Measurements from ENCODE around the gene SERP1.
A peak's percentile ranks its signal among the peaks of the same experiment; 100 is the strongest.

SERP1 gene

DNA sequence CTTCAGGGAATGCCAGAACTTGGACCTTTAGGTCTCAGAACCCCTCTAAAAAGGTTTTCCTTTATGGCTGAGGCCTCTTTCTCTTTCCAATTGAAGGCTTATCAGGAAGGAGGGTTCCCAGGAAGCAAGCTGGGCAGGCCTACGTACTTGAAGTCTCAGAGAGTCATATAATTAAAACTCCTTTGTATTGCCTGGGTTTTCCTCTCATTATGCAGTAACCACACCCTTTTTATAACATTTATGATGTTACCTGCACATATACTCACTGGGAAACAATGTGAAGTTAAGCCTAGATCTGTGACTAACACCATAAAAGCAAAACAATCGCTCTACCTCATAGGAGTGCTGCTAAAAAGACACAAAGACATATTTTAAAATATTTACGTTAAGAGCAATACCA lies 27.3 kb downstream of the SERP1 start:
- H3K4me3 ChIP-seq (replicated peaks; ENCODE audit: insufficient read depth, low read length): no peak overlapping the region
- no peaks in the 10 kb centered on the region for H3K27me3 ChIP-seq (ENCODE audit: insufficient read depth, poor library complexity, severe bottlenecking)
- H3K27ac ChIP-seq (replicated peaks): no peak overlapping the region
- no peak for DNase-seq (ENCODE audit: low read depth in 1 of 2, low spot score in 1 of 2)
- TF ChIP-seq, protein P1, sequence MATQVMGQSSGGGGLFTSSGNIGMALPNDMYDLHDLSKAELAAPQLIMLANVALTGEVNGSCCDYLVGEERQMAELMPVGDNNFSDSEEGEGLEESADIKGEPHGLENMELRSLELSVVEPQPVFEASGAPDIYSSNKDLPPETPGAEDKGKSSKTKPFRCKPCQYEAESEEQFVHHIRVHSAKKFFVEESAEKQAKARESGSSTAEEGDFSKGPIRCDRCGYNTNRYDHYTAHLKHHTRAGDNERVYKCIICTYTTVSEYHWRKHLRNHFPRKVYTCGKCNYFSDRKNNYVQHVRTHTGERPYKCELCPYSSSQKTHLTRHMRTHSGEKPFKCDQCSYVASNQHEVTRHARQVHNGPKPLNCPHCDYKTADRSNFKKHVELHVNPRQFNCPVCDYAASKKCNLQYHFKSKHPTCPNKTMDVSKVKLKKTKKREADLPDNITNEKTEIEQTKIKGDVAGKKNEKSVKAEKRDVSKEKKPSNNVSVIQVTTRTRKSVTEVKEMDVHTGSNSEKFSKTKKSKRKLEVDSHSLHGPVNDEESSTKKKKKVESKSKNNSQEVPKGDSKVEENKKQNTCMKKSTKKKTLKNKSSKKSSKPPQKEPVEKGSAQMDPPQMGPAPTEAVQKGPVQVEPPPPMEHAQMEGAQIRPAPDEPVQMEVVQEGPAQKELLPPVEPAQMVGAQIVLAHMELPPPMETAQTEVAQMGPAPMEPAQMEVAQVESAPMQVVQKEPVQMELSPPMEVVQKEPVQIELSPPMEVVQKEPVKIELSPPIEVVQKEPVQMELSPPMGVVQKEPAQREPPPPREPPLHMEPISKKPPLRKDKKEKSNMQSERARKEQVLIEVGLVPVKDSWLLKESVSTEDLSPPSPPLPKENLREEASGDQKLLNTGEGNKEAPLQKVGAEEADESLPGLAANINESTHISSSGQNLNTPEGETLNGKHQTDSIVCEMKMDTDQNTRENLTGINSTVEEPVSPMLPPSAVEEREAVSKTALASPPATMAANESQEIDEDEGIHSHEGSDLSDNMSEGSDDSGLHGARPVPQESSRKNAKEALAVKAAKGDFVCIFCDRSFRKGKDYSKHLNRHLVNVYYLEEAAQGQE (IDR thresholded peaks at IDR 0.05; ENCODE audit: insufficient replicate concordance, low read depth): no peak
- TF ChIP-seq, protein P2, sequence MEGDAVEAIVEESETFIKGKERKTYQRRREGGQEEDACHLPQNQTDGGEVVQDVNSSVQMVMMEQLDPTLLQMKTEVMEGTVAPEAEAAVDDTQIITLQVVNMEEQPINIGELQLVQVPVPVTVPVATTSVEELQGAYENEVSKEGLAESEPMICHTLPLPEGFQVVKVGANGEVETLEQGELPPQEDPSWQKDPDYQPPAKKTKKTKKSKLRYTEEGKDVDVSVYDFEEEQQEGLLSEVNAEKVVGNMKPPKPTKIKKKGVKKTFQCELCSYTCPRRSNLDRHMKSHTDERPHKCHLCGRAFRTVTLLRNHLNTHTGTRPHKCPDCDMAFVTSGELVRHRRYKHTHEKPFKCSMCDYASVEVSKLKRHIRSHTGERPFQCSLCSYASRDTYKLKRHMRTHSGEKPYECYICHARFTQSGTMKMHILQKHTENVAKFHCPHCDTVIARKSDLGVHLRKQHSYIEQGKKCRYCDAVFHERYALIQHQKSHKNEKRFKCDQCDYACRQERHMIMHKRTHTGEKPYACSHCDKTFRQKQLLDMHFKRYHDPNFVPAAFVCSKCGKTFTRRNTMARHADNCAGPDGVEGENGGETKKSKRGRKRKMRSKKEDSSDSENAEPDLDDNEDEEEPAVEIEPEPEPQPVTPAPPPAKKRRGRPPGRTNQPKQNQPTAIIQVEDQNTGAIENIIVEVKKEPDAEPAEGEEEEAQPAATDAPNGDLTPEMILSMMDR (IDR thresholded peaks at IDR 0.05; ENCODE audit: insufficient read depth, low read length): no peak
- no peak for TF ChIP-seq GABPA (IDR thresholded peaks at IDR 0.05; ENCODE audit: low read depth)
- TF ChIP-seq SPI1 (IDR thresholded peaks at IDR 0.05; ENCODE audit: borderline replicate concordance, low read depth): no peak
- no peak for TF ChIP-seq POLR2AphosphoS5 (IDR thresholded peaks at IDR 0.05; ENCODE audit: low read depth)

DNA sequence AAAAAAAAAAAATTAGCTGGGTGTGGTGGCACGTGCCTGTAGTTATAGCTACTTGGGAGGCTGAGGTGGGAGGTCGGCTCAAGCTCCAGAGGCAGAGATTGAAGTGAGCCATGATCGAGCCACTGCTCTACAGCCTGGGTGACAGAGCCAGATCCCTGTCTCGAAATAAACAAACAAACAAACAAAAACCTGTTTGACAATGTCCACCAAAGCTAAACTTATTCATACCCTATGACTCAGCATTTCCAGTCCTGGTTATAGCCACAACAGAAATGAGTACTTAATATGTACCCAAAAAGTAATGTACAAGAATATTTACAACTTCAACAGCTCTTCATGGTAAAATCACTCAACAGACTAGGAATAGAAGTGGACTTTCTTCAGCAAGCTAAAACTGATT lies 31.1 kb downstream of the SERP1 start:
- TF ChIP-seq, protein P1 (IDR thresholded peaks at IDR 0.05; ENCODE audit: insufficient replicate concordance, low read depth): no peak
- no peak for TF ChIP-seq GABPA (IDR thresholded peaks at IDR 0.05; ENCODE audit: low read depth)
- TF ChIP-seq POLR2AphosphoS5 (IDR thresholded peaks at IDR 0.05; ENCODE audit: low read depth): no peak
- TF ChIP-seq, protein P2 (IDR thresholded peaks at IDR 0.05; ENCODE audit: insufficient read depth, low read length): no peak
- no peak for TF ChIP-seq SPI1 (IDR thresholded peaks at IDR 0.05; ENCODE audit: borderline replicate concordance, low read depth)
- Histone ChIP-seq H3K4me3 (replicated peaks; ENCODE audit: insufficient read depth, low read length) (no peak overlapping the region), H3K27ac (replicated peaks) (no peak overlapping the region), H3K27me3 (ENCODE audit: insufficient read depth, poor library complexity, severe bottlenecking) (no peaks in the 10 kb centered on the region)
- no peak for DNase-seq (ENCODE audit: low read depth in 1 of 2, low spot score in 1 of 2)

DNA sequence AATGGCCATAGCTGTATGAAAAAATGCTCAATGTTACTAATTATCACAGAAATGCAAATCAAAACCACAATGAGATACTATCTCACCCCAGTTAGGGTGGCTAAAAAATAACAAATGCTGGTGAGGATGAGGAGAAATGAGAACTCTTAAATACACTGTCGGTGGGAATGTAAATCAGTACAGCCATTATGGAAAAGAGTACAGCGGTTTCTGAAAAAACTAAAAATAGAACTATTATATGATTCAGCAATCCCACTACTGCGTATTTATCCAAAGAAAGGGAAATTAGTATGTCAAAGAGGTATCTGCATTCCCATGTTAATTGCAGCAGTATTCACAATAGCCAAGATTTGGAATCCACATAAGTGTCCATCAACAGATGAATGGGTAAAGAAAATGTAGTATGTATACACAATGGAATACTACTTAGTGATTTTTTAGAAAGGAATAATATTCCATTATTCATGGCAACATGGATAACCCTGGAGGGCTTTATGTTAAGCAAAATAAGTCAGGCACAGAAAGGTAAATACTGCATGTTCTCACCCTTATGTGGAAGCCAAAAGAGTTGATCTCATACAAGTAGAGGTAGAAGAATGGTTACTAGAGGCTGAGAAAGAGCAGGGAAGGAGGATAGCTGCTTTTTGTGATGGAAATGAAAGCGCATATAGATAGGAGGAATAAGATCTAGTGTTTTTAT lies 35.0 kb downstream of the SERP1 start:
- no peak for TF ChIP-seq POLR2AphosphoS5 (IDR thresholded peaks at IDR 0.05; ENCODE audit: low read depth)
- DNase-seq (ENCODE audit: low read depth in 1 of 2, low spot score in 1 of 2): no peak
- Histone ChIP-seq H3K4me3 (replicated peaks; ENCODE audit: insufficient read depth, low read length) (no peak overlapping the region), H3K27me3 (ENCODE audit: insufficient read depth, poor library complexity, severe bottlenecking) (no peaks in the 10 kb centered on the region), H3K27ac (replicated peaks) (no peak overlapping the region)

DNA sequence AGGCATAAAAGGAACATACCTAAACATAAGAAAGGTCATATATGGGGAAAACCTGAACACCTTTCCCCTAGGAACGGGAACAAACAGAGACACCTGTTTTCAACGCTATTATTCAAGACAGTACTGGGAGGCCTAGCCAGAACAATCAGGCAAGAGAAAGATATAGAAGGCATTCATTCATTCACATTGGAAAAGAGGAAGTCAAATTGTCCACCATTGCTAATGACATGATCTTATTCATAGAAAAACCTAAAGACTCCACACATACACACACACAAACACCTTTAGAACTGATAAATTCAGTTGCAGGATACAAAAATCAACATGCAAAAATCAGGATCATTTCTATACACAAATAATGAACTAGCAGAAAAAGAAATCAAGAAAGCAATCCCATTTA lies 36.5 kb downstream of the SERP1 start:
- H3K27me3 ChIP-seq (ENCODE audit: insufficient read depth, poor library complexity, severe bottlenecking): no peaks in the 10 kb centered on the region
- H3K27ac ChIP-seq (replicated peaks): no peak overlapping the region
- TF ChIP-seq SPI1 (IDR thresholded peaks at IDR 0.05; ENCODE audit: borderline replicate concordance, low read depth) (peak; percentile 64), POLR2AphosphoS5 (IDR thresholded peaks at IDR 0.05; ENCODE audit: low read depth) (no peak)
- DNase-seq (ENCODE audit: low read depth in 1 of 2, low spot score in 1 of 2): no peak
- H3K4me3 ChIP-seq (replicated peaks; ENCODE audit: insufficient read depth, low read length): no peak overlapping the region

DNA sequence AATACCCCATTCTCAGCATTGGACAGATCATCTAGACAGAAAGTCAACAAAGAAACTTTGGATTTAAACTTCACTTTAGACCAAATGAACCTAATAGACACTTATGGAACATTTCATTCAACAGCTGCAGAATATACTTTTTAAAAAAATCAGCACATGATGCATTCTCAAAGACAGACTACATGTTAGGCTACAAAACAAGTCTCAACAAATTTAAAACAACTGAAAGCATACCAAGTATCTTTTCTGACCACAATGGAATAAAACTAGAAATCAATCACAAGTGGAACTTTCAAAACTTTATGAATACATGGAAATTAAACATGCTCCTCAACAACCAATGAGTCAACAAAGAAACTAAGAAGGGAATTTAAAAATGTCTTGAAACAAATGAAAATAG lies 37.9 kb downstream of the SERP1 start:
- Histone ChIP-seq H3K4me3 (replicated peaks; ENCODE audit: insufficient read depth, low read length) (no peak overlapping the region), H3K27me3 (ENCODE audit: insufficient read depth, poor library complexity, severe bottlenecking) (no peaks in the 10 kb centered on the region), H3K27ac (replicated peaks) (no peak overlapping the region)
- no peak for TF ChIP-seq POLR2AphosphoS5 (IDR thresholded peaks at IDR 0.05; ENCODE audit: low read depth)
- no peak for TF ChIP-seq SPI1 (IDR thresholded peaks at IDR 0.05; ENCODE audit: borderline replicate concordance, low read depth)
- TF ChIP-seq, protein P2 (IDR thresholded peaks at IDR 0.05; ENCODE audit: insufficient read depth, low read length): no peak
- TF ChIP-seq, protein P1 (IDR thresholded peaks at IDR 0.05; ENCODE audit: insufficient replicate concordance, low read depth): no peak
- no peak for TF ChIP-seq GABPA (IDR thresholded peaks at IDR 0.05; ENCODE audit: low read depth)
- no peak for DNase-seq (ENCODE audit: low read depth in 1 of 2, low spot score in 1 of 2)

Measured in HL-60 (cell line).